GM23248 (cell line): Measurements from ENCODE around the gene NTN3. TPM values are rescaled to one million over a fixed set of nuclear protein-coding genes. Genes with fewer than 3 reads are reported as not detected.
"Not testable (repeated sequence)": the region's sequence is repeated elsewhere in the genome, so short reads cannot be mapped to it uniquely, and the experiment has no call there.

ENCODE experiments used
- DNase-seq: peaks from one replicate; pipeline ENCODE4 v3.0.0-alpha.2; 2015
- H2AFZ ChIP-seq: fragments of 200-600 bp; sonication (generic); 2 replicates; pipeline ENCODE4 v1.6.1; 2016; ENCODE audit warnings: antibody characterized with exemption
- H3F3A ChIP-seq: fragments of 200-600 bp; sonication (generic); 2 replicates; pipeline ENCODE4 v1.6.1; 2016; ENCODE audit warnings: mild to moderate bottlenecking, antibody characterized with exemption, mixed run types; ENCODE audit not compliant: insufficient read depth
- H3K27ac ChIP-seq: fragments of 200-600 bp; sonication (generic); 2 replicates; pipeline ENCODE4 v1.5.1; 2016; ENCODE audit warnings: mild to moderate bottlenecking
- H3K27me3 ChIP-seq: fragments of 200-600 bp; sonication (generic); replicated peaks from 2 replicates; pipeline ENCODE4 v1.6.1; 2016; ENCODE audit warnings: mild to moderate bottlenecking; ENCODE audit not compliant: insufficient read depth
- H3K36me3 ChIP-seq: fragments of 200-600 bp; sonication (generic); 2 replicates; pipeline ENCODE4 v1.6.1; 2016; ENCODE audit warnings: low read depth, mild to moderate bottlenecking
- H3K4me1 ChIP-seq: fragments of 200-600 bp; sonication (generic); 2 replicates; pipeline ENCODE4 v1.6.1; 2016; ENCODE audit warnings: mild to moderate bottlenecking; ENCODE audit not compliant: insufficient read depth
- H3K4me2 ChIP-seq: fragments of 200-600 bp; sonication (generic); one replicate; pipeline ENCODE4 v1.6.1; 2016; ENCODE audit warnings: mild to moderate bottlenecking; ENCODE audit not compliant: unreplicated experiment
- H3K4me3 ChIP-seq: fragments of 200-600 bp; sonication (generic); 2 replicates; pipeline ENCODE4 v1.5.1; 2016; ENCODE audit warnings: mild to moderate bottlenecking
- H3K79me2 ChIP-seq: fragments of 200-600 bp; sonication (generic); 2 replicates; pipeline ENCODE4 v1.6.1; 2016; ENCODE audit warnings: mild to moderate bottlenecking; ENCODE audit not compliant: insufficient read depth
- H3K9ac ChIP-seq: fragments of 200-600 bp; sonication (generic); 2 replicates; pipeline ENCODE4 v1.6.1; 2016; ENCODE audit warnings: mild to moderate bottlenecking
- H3K9me2 ChIP-seq: fragments of 200-600 bp; sonication (generic); 2 replicates; pipeline ENCODE4 v1.6.1; 2016; ENCODE audit warnings: mixed run types, mild to moderate bottlenecking, moderate library complexity; ENCODE audit not compliant: insufficient read depth
- H3K9me3 ChIP-seq: fragments of 200-600 bp; sonication (generic); one replicate; pipeline ENCODE4 v1.6.1; 2017; ENCODE audit warnings: low read depth
- H4K20me1 ChIP-seq: fragments of 200-600 bp; sonication (generic); 2 replicates; pipeline ENCODE4 v1.6.0; 2016; ENCODE audit not compliant: insufficient read depth
- EZH2 ChIP-seq: fragments of 200-600 bp; sonication (generic); IDR thresholded peaks from 2 replicates; pipeline ENCODE4 v1.6.1; 2018; ENCODE audit warnings: antibody characterized with exemption, mild to moderate bottlenecking; ENCODE audit not compliant: insufficient read depth, poor library complexity, severe bottlenecking
- EZH2phosphoT487 ChIP-seq: fragments of 200-600 bp; sonication (generic); IDR thresholded peaks from 2 replicates; pipeline ENCODE4 v1.6.1; 2018; ENCODE audit warnings: antibody characterized with exemption, moderate library complexity, mild to moderate bottlenecking, low read depth; ENCODE audit not compliant: insufficient read depth
- WGBS, 2 experiments: methylation state at CpG; one replicate each; pipeline ENCODE4 v1.1.6; 2015 to 2017; ENCODE audit warnings: low lambda C conversion rate in 2 of 2, low coverage in 1 of 2; ENCODE audit errors: missing lambda C conversion rate in 2 of 2; 5-methylcytosine and 5-hydroxymethylcytosine counted together
- in situ Hi-C: fragments of 300-500 bp; cut with MboI; formaldehyde crosslinking; loops from 2 replicates; pipeline ENCODE4 v1.15.0; 2020
- polyA plus RNA-seq: library from polyadenylated mRNA; unstranded; fragments of >200 nt; fragmentation: Nextera tagmentation; extraction: Ambion mirVana; gene quantifications from 2 replicates; pipeline ENCODE4 v1.2.1, GENCODE V29; 2016
- total RNA-seq: library from RNA; depleted of rRNA; stranded (reverse); fragments of >200 nt; shearing (Covaris generic); gene quantifications from 2 replicates; pipeline ENCODE4 v1.2.3, GENCODE V29; 2014

NTN3 gene
- total and polyA plus RNA-seq, 2 experiments from 2014 or later = not detected

DNA sequence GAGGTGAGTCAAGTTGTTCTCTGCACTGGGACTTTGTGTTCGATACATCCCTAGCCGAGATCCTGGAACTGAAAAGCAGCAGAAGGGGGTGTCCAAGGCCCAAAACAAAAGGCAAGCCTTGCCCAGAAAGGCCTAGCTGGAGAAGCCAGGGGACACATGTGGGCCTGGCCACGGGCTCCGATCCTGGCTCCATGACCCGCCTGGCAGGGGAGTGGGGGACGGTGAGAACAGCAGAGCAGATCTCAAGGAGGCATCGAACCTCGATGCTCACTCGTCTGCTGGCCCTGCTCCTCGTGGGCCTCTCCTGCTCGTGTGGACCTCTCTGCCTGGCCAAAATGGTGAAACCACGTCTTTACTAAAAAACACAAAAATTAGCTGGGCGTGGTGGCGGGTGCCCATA, 33.0 kb upstream of the NTN3 start:
- Histone ChIP-seq H2AFZ (no peak overlapping the region), H3K9me3 (no peaks in the 10 kb centered on the region), H3K27ac (no peak overlapping the region), H3K4me2 (no peak overlapping the region), H3K27me3 (no peaks in the 10 kb centered on the region), H3K79me2 (peaks cover 9% of the 10 kb centered on the region; the same call in 1 of the 2 replicates), H3F3A (no peaks in the 10 kb centered on the region), H3K9me2 (no peaks in the 10 kb centered on the region), H3K4me3 (no peak overlapping the region), H3K4me1 (no peaks in the 10 kb centered on the region), H4K20me1 (no peaks in the 10 kb centered on the region), H3K9ac (no peak overlapping the region), H3K36me3 (peaks cover 10% of the 10 kb centered on the region; the same call in 1 of the 2 replicates)
- no peak for DNase-seq
- in situ Hi-C loops = no loop called here
- WGBS, 2 experiments = 96 to 98% methylated on average over 13 to 14 of the region's 14 CpGs
- no peak for TF ChIP-seq EZH2phosphoT487
- TF ChIP-seq EZH2 = no peak

DNA sequence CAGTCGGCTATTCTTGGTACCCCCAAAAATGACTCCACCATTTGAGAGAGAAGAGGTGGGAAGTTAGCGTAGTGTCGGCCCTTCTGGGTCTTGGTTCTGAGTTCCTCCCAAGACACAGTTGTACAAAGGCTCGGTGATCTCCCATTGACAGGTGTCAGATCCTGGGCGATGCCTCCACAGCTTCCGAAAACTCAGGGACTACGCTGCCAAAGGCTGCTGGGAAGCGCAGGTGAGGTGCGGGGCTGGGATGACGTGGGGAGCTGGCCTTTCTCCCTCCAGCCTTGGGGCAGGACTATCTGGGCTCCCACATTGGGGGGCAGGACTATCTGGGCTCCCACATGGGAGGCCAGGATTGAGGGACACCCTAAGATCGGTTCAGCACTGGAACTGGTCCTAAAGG, 31.5 kb upstream of the NTN3 start:
- WGBS, 2 experiments = 92 to 95% methylated on average over 11 of the region's 11 CpGs
- no peak overlapping the region for H3K9ac ChIP-seq
- H3K4me1 ChIP-seq = no peaks in the 10 kb centered on the region
- 0 out of 2 replicates have a peak, but pooled peaks cover 7% of the 10 kb centered on the region for H3K36me3 ChIP-seq
- no peaks in the 10 kb centered on the region for H4K20me1 ChIP-seq
- H3K79me2 ChIP-seq = no peaks in the 10 kb centered on the region
- H3K4me2 ChIP-seq = no peak overlapping the region
- no peaks in the 10 kb centered on the region for H3K9me3 ChIP-seq
- H3K9me2 ChIP-seq = no peaks in the 10 kb centered on the region
- in situ Hi-C loops = no loop called here
- no peak overlapping the region for H3K4me3 ChIP-seq
- H3K27me3 ChIP-seq = no peaks in the 10 kb centered on the region
- DNase-seq = no peak
- H3K27ac ChIP-seq = no peak overlapping the region
- no peak for TF ChIP-seq EZH2phosphoT487
- H3F3A ChIP-seq = no peaks in the 10 kb centered on the region
- no peak overlapping the region for H2AFZ ChIP-seq

DNA sequence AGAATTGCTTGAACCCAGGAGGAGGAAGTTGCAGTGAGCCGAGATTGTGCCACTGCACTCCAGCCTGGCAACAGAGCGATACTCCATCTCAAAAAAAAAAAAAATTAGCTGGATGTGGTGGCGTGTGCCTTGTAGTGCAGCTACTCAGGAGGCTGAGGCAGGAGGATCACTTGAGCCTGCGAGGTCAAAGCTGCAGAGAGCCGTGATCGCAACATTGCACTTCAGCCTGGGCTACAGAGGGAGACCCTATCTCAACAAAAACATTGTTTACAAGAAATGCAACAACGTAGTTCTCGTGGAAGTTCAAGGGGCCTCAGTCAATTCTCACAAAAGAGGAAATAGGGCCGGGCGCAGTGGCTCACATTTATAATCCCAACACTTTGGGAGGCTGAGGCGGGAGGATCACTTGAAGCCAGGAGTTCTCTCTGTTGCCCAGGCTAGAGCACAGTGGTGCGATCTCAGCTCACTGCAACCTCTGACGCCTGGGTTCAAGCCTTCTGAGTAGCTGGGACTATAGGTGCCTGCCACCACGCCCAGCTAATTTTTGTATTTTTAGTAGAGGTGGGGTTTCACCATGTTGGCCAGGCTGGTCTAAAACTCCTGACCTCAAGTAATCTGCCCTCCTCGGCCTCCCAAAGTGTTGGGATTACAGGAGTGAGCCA, 29.8 kb upstream of the NTN3 start:
- H3K9me3 ChIP-seq, in situ Hi-C loops, H3K36me3 ChIP-seq, DNase-seq, H3F3A ChIP-seq, H2AFZ ChIP-seq, H3K4me3 ChIP-seq, H4K20me1 ChIP-seq, H3K79me2 ChIP-seq, H3K27ac ChIP-seq, H3K4me2 ChIP-seq, H3K9ac ChIP-seq, H3K4me1 ChIP-seq, H3K27me3 ChIP-seq, H3K9me2 ChIP-seq: not testable (repeated sequence)
- 93 to 95% methylated on average over 14 to 15 of the region's 15 CpGs for WGBS, 2 experiments

DNA sequence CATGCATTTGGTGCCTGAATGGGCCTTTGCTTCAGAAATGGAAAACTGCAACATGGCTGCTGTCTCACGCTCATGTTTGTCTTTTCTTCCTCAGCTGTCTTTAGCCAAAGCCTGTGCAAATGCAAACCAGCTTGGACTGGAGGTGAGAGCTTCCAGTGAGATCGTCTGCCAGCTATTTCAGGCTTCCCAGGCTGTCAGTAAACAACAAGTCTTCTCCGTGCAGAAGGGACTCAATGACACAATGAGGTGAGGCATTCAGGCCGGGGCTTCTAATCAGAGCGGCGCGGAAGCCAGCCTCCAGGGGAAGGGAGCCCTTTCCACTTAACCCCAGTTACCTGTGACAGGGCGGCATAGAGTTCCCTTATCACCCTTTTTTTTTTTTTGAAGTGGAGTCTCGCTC, 27.5 kb upstream of the NTN3 start:
- Histone ChIP-seq H3K27ac (no peak overlapping the region), H3F3A (no peaks in the 10 kb centered on the region), H3K4me2 (no peak overlapping the region), H4K20me1 (no peaks in the 10 kb centered on the region), H3K9ac (no peak overlapping the region), H3K36me3 (no peaks in the 10 kb centered on the region; the same call in 1 of the 2 replicates), H3K27me3 (no peaks in the 10 kb centered on the region), H3K9me2 (no peaks in the 10 kb centered on the region), H3K4me3 (no peak overlapping the region), H3K79me2 (no peaks in the 10 kb centered on the region), H3K9me3 (no peaks in the 10 kb centered on the region), H2AFZ (no peak overlapping the region), H3K4me1 (no peaks in the 10 kb centered on the region)
- WGBS, 2 experiments = 85 to 88% methylated on average over 8 to 9 of the region's 9 CpGs
- in situ Hi-C loops = no loop called here
- no peak for TF ChIP-seq EZH2phosphoT487
- TF ChIP-seq EZH2 = no peak
- no peak for DNase-seq
